ENCODE data around the gene CD109. TPM values are rescaled to one million over a fixed set of nuclear protein-coding genes. Genes with fewer than 3 reads are reported as not detected.

Gene CD109
- total RNA-seq, 2 donors from 2014 or later = 2.0 TPM

GRCh38 chr6:73656531-73657145 is 39.4 kb upstream of the CD109 start:
- TF ChIP-seq CTCF (conservative IDR thresholded peaks at IDR 0.05) = no peak
- Mint-ChIP-seq H3K4me3 (no peak overlapping the region), H3K27me3 (ENCODE audit: insufficient read depth) (no peaks in the 10 kb centered on the region), H3K36me3 (ENCODE audit: low read depth) (no peaks in the 10 kb centered on the region), H3K4me1 (peaks cover 4% of the 10 kb centered on the region), H3K9me3 (peaks cover 5% of the 10 kb centered on the region), H3K27ac (no peak overlapping the region)
- Histone ChIP-seq H3K36me3 (ENCODE audit: control insufficient read depth, insufficient read depth, low read length) (no peaks in the 10 kb centered on the region), H3K4me1 (ENCODE audit: control insufficient read depth, insufficient read depth, low read length) (no peaks in the 10 kb centered on the region), H3K27ac (ENCODE audit: low read depth, low read length) (no peak overlapping the region), H3K9me3 (ENCODE audit: control insufficient read depth, low read length) (peaks cover 3% of the 10 kb centered on the region), H3K9ac (ENCODE audit: extremely low read depth, low read length, poor library complexity, severe bottlenecking) (no peak overlapping the region), H3K27me3 (ENCODE audit: control insufficient read depth, insufficient read depth, low read length, poor library complexity, severe bottlenecking) (no peaks in the 10 kb centered on the region), H3K4me3 (ENCODE audit: low read length) (no peak overlapping the region)
- DNase-seq = no peak
- 78 to 100% methylated on average over 1 to 2 of the region's 2 CpGs for WGBS, 2 experiments (ENCODE audit: insufficient coverage in 1 of 2, insufficient read length in 1 of 2)

GRCh38 chr6:73657201-73657600 is 38.8 kb upstream of the CD109 start:
- H3K36me3 Mint-ChIP-seq (ENCODE audit: low read depth) = no peaks in the 10 kb centered on the region
- no peak for TF ChIP-seq CTCF (conservative IDR thresholded peaks at IDR 0.05)
- H3K4me1 Mint-ChIP-seq = peaks cover 4% of the 10 kb centered on the region
- H3K4me3 Mint-ChIP-seq = no peak overlapping the region
- H3K4me3 ChIP-seq (ENCODE audit: low read length) = no peak overlapping the region
- H3K27me3 Mint-ChIP-seq (ENCODE audit: insufficient read depth) = no peaks in the 10 kb centered on the region
- no peak overlapping the region for H3K9ac ChIP-seq (ENCODE audit: extremely low read depth, low read length, poor library complexity, severe bottlenecking)
- H3K4me1 ChIP-seq (ENCODE audit: control insufficient read depth, insufficient read depth, low read length) = no peaks in the 10 kb centered on the region
- H3K36me3 ChIP-seq (ENCODE audit: control insufficient read depth, insufficient read depth, low read length) = no peaks in the 10 kb centered on the region
- peaks cover 3% of the 10 kb centered on the region for H3K9me3 ChIP-seq (ENCODE audit: control insufficient read depth, low read length)
- 75 to 84% methylated on average over 2 to 3 of the region's 3 CpGs for WGBS, 2 experiments (ENCODE audit: insufficient coverage in 1 of 2, insufficient read length in 1 of 2)
- DNase-seq = no peak
- H3K27ac Mint-ChIP-seq = no peak overlapping the region
- H3K9me3 Mint-ChIP-seq = peaks cover 8% of the 10 kb centered on the region
- H3K27me3 ChIP-seq (ENCODE audit: control insufficient read depth, insufficient read depth, low read length, poor library complexity, severe bottlenecking) = no peaks in the 10 kb centered on the region
- no peak overlapping the region for H3K27ac ChIP-seq (ENCODE audit: low read depth, low read length)

GRCh38 chr6:73664701-73665100 is 31.3 kb upstream of the CD109 start:
- H3K36me3 Mint-ChIP-seq (ENCODE audit: low read depth) = no peaks in the 10 kb centered on the region
- Histone ChIP-seq H3K9me3 (ENCODE audit: control insufficient read depth, low read length) (no peaks in the 10 kb centered on the region), H3K36me3 (ENCODE audit: control insufficient read depth, insufficient read depth, low read length) (no peaks in the 10 kb centered on the region), H3K9ac (ENCODE audit: extremely low read depth, low read length, poor library complexity, severe bottlenecking) (no peak overlapping the region), H3K27me3 (ENCODE audit: control insufficient read depth, insufficient read depth, low read length, poor library complexity, severe bottlenecking) (peaks cover 10% of the 10 kb centered on the region), H3K4me3 (ENCODE audit: low read length) (no peak overlapping the region), H3K27ac (ENCODE audit: low read depth, low read length) (no peak overlapping the region), H3K4me1 (ENCODE audit: control insufficient read depth, insufficient read depth, low read length) (no peaks in the 10 kb centered on the region)
- H3K4me3 Mint-ChIP-seq = no peak overlapping the region
- TF ChIP-seq CTCF (conservative IDR thresholded peaks at IDR 0.05) = no peak
- DNase-seq = no peak
- no peak overlapping the region for H3K27ac Mint-ChIP-seq
- 85 to 100% methylated on average over 1 of the region's 2 CpGs for WGBS, 2 experiments (ENCODE audit: insufficient coverage in 1 of 2, insufficient read length in 1 of 2)
- H3K4me1 Mint-ChIP-seq = no peaks in the 10 kb centered on the region
- peaks cover 10% of the 10 kb centered on the region for H3K27me3 Mint-ChIP-seq (ENCODE audit: insufficient read depth)
- peaks cover 6% of the 10 kb centered on the region for H3K9me3 Mint-ChIP-seq
